Measurements from ENCODE around the gene CLDND2.
A peak's percentile ranks its signal among the peaks of the same experiment; 100 is the strongest.

Gene CLDND2

DNA sequence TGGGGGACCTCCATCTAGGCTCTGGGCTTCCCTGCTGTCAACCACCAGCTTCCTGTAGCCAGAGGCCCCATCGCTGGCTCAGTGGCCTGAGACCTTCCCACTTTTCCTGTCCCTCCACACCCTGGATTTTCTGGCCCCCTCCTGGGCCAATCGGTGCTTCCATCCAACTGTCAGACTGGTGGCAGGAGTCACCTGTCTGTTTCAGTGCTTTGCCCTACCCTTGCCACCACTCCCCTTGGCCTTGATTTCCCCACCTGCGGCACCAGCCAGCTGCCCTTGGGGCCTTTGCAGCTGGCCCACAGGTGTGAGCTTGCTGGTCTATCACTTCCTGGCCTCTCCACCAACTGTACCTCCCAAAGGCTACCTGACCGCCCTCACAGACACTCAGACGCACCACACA is 39.4 kb downstream of the CLDND2 start:
- DNase-seq: no peak

- peak in 2 of 4 experiments; percentile 16 to 22 for DNase-seq
Measured at GRCh38 chr19:51327066-51328001, 41.5 kb downstream of the CLDND2 start.

GRCh38 chr19:51326216-51327065 is 42.4 kb downstream of the CLDND2 start:
- DNase-seq: no peak

DNA sequence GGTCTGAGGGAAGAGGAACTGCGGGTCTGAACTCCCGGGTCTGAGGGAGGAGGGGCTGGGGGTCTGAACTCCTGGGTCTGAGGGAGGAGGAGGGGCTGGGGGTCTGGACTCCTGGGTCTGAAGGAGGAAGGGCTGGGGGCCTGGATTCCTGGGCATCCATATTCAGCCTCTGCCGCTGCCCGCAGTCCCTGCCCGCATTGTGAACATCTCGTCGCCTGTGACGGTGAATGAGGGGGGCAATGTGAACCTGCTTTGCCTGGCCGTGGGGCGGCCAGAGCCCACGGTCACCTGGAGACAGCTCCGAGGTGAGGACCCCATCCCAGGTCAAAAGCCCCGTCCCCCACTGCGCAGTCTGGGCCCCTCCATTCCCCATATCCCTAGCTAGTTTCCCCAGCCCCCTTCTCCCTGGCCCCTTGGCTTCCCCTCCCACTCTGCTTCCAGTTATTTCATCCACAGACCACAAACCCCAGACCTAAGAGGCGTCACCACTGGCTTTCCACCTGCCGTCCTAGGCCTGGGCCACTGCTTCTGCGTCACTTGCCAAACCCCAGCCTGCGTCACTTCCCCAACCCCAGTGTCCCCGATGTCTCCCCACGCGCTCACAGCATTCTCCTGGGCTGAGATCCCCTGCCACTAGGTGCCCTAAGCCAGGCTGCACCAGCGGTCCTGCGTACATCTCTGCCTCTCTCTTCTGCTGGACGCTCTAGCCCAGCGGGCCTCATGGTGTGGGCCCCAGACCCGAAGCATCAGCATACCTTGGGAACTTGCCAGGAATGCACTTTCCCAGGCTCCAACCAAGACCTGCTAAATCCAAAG is 43.4 kb downstream of the CLDND2 start:
- no peak for DNase-seq

DNA sequence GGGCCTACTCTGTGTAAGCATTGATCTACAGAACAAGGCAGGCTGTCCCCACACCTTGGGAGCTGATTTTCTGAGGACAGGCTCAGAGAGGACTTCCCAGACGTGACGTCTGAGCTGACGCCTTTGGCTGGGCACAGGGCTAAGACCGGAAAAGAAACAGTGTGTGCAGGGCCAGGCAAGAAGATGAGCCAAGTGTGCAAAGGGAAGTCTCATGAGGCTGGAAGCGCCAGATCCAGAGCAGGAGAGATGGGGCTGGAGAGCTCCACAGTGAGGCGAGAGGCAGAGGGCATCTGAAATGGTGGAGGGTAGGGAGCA is 44.7 kb downstream of the CLDND2 start:
- no peak for DNase-seq

- no peak for DNase-seq
Measured at GRCh38 chr19:51323481-51324166, 45.2 kb downstream of the CLDND2 start.

DNA sequence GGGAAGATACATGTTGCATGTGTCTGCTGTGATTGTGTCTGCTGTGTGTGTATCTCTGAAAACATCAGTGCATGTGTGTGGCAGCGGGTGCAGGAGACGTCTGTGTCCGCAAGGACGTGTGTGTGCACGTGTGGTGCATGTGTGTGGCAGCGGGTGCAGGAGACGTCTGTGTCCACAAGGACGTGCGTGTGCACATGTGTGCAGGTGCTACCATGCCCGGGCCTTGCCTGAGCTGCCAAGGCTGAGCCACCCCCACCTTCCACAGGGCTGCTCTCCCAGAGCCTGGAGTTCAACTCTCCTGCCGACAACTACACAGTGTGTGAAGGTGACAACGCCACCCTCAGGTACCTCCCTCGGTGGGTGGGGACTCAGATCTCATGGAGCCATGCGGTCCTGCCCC is 47.0 kb downstream of the CLDND2 start:
- no peak for DNase-seq

- no peak for DNase-seq
Measured at GRCh38 chr19:51320280-51320657, 48.5 kb downstream of the CLDND2 start.

DNA sequence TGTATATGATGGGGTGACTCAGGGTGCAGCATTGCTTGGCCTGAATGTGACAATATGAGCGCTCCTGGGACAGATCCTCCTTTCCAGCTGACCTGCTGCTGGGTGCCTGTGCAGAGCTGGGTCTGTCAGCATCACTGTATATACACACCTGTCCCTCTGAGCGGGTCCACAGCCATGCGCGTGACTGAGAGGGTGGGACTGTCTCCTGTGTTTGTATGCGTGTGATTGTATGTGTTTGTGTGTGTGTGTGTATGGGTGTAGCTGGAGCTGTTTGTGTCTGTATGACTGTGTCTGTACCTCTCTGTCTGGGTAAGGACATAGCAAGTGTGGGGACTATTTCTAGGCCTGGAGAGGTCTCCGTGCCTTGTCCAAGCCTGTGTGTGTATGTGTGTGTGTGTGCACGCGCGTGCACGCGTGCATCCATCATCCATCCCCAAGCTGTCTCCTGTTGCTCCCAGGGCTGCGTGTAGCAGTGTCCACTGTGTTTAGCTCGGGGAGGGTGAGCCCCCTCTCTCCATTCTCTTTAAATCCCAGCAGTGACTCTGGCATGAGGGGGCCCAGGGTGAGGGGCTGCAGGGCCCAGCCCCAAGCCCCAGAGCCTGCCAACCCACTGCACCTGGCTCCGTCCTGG is 49.0 kb downstream of the CLDND2 start:
- no peak for DNase-seq

GRCh38 chr19:51318687-51319648 is 49.8 kb downstream of the CLDND2 start:
- no peak for DNase-seq

DNA sequence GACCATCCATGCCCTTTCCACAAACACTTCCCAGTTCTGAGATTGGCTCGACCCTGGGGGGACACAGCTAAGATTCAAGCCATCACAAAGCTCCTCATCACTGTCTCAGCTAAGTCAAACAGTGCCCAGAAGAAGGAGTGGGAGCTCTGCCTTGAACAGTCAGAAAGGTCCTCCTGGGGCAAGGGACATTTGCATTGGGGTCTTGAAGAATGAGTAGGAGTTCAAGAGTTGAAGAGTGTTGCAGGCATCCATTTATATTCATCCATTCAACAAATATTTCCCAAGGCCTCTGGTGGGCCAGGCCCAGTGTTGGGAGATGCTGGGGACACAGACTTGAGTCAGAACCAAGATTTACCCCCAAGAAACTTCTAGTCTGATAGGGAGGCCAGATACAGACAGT is 50.8 kb downstream of the CLDND2 start:
- no peak for DNase-seq

GRCh38 chr19:51317376-51317775 is 51.4 kb downstream of the CLDND2 start:
- no peak for DNase-seq

Data from activated naive CD4-positive, alpha-beta T cell (primary cell).